ENCODE measurements around the gene FSTL4.

GRCh38 chr5:133334796-133335639, 277.3 kb downstream of the FSTL4 start:
- TF ChIP-seq, protein P1, sequence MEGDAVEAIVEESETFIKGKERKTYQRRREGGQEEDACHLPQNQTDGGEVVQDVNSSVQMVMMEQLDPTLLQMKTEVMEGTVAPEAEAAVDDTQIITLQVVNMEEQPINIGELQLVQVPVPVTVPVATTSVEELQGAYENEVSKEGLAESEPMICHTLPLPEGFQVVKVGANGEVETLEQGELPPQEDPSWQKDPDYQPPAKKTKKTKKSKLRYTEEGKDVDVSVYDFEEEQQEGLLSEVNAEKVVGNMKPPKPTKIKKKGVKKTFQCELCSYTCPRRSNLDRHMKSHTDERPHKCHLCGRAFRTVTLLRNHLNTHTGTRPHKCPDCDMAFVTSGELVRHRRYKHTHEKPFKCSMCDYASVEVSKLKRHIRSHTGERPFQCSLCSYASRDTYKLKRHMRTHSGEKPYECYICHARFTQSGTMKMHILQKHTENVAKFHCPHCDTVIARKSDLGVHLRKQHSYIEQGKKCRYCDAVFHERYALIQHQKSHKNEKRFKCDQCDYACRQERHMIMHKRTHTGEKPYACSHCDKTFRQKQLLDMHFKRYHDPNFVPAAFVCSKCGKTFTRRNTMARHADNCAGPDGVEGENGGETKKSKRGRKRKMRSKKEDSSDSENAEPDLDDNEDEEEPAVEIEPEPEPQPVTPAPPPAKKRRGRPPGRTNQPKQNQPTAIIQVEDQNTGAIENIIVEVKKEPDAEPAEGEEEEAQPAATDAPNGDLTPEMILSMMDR (IDR thresholded peaks at IDR 0.05; ENCODE audit: poor library complexity, severe bottlenecking), result no peak
- TF ChIP-seq RAD21 (conservative IDR thresholded peaks at IDR 0.05) (no peak), TAF1 (IDR thresholded peaks at IDR 0.05; ENCODE audit: low read depth) (no peak), SMC3 (conservative IDR thresholded peaks at IDR 0.05; ENCODE audit: poor library complexity) (no peak), EP300 (conservative IDR thresholded peaks at IDR 0.05; ENCODE audit: poor library complexity, severe bottlenecking) (no peak), POLR2AphosphoS5 (IDR thresholded peaks at IDR 0.05) (no peak)

All from neural cell (in vitro differentiated cells).